ENCODE measurements around the gene STPG4. TPM values are rescaled to one million over a fixed set of nuclear protein-coding genes. Genes with fewer than 3 reads are reported as not detected.
"Not testable (repeated sequence)": the region's sequence is repeated elsewhere in the genome, so short reads cannot be mapped to it uniquely, and the experiment has no call there.

STPG4 gene
- total RNA-seq, 3 donors from 2014 or later = 0.32 TPM; not detected in 2

DNA sequence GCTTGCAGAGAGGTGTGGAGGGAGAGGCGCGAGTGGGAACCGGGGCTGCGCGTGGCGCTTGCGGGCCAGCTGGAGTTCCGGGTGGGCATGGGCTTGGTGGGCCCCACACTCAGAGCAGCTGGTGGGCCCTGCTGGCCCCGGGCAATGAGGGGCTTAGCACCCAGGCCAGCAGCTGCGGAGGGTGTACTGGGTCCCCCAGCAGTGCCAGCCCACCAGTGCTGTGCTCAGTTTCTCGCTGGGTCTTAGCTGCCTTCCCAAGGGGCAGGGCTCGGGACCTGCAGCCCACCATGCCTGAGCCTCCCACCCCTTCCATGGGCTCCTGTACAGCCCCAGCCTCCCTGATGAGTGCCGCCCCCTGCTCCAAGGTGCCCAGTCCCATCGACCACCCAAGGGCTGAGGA is 55.4 kb downstream of the STPG4 start:
- H3K27ac ChIP-seq; intact Hi-C loops (cut with DNase I; ENCODE audit: low total_unique reads); H3K9me3 ChIP-seq; H3K4me1 ChIP-seq; DNase-seq (ENCODE audit: low spot score in 2 of 2); H3K4me3 ChIP-seq; H3K27me3 ChIP-seq; H3K36me3 ChIP-seq: not testable (repeated sequence)

DNA sequence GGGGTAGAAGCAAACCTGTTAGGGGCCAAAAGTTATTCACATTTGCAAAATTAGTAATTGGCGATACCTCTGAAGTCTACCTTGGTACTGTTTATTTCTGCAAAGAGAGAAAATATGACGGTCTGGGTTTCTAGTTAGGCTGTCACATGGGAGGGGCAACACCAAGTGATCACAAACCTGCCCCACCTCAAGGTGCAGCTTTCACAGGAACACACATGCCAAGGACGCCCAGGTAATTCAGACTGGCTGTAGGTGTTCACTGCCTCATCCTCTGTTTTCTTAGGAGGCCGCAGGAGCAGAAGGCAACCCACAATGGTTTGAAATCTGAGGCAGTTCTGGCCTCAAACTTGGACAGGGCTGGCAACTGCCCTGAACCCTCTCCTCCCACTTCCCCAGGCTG is 56.2 kb downstream of the STPG4 start:
- H3K27ac ChIP-seq = no peak overlapping the region
- H3K9me3 ChIP-seq = no peaks in the 10 kb centered on the region
- H3K4me1 ChIP-seq = no peaks in the 10 kb centered on the region
- intact Hi-C loops (cut with DNase I; ENCODE audit: low total_unique reads) = no loop called here
- TF ChIP-seq POLR2A (IDR thresholded peaks at IDR 0.05) (no peak), POLR2AphosphoS5 (IDR thresholded peaks at IDR 0.05) (no peak)
- TF ChIP-seq, protein P1, sequence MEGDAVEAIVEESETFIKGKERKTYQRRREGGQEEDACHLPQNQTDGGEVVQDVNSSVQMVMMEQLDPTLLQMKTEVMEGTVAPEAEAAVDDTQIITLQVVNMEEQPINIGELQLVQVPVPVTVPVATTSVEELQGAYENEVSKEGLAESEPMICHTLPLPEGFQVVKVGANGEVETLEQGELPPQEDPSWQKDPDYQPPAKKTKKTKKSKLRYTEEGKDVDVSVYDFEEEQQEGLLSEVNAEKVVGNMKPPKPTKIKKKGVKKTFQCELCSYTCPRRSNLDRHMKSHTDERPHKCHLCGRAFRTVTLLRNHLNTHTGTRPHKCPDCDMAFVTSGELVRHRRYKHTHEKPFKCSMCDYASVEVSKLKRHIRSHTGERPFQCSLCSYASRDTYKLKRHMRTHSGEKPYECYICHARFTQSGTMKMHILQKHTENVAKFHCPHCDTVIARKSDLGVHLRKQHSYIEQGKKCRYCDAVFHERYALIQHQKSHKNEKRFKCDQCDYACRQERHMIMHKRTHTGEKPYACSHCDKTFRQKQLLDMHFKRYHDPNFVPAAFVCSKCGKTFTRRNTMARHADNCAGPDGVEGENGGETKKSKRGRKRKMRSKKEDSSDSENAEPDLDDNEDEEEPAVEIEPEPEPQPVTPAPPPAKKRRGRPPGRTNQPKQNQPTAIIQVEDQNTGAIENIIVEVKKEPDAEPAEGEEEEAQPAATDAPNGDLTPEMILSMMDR (IDR thresholded peaks at IDR 0.05) = no peak
- H3K4me3 ChIP-seq = no peak overlapping the region
- DNase-seq (ENCODE audit: low spot score in 2 of 2) = no peak
- H3K36me3 ChIP-seq = no peaks in the 10 kb centered on the region
- no peaks in the 10 kb centered on the region for H3K27me3 ChIP-seq

DNA sequence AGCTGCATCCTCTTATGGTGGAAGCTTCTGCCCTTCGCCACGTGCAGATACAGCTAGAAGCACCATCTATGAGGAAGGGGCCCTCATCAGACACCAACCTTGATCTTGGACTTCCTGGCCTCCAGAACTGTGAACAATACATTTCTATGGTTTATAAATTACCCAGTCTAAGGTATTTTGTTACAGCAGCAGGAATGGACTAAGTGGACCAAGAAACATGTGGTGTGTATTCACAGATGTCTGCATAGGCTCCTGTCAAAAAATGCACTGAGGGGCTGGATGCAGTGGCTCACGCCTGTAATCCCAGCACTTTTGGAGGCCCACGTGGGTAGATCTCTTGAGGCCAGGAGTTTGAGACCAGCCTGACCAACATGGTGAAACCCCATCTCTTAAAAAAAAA is 57.5 kb downstream of the STPG4 start:
- Histone ChIP-seq H3K36me3 (no peaks in the 10 kb centered on the region), H3K9me3 (no peaks in the 10 kb centered on the region), H3K27me3 (no peaks in the 10 kb centered on the region), H3K27ac (no peak overlapping the region), H3K4me3 (no peak overlapping the region), H3K4me1 (no peaks in the 10 kb centered on the region)
- TF ChIP-seq, protein P1 (IDR thresholded peaks at IDR 0.05) = no peak
- TF ChIP-seq POLR2AphosphoS5 (IDR thresholded peaks at IDR 0.05) (no peak), POLR2A (IDR thresholded peaks at IDR 0.05) (no peak)
- DNase-seq (ENCODE audit: low spot score in 2 of 2) = no peak
- intact Hi-C loops (cut with DNase I; ENCODE audit: low total_unique reads) = no loop called here

DNA sequence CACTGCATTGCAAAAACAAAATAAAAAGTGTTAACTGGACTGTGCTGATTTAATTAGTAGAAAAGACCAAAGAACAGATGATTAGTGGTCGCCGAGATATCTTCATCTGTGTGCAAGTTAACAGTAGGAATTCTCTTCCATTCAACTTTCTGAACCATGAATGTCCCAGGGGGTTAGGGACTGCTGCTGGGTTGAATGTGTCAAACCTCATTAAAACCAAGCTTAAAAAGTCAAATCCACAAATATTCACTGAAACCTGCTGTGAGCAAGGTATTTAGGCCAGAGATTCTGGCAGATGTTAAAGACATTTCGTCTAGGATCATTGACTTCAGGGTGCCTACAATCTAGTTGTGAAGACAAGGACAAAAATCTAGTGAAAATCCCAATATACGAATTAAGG is 58.7 kb downstream of the STPG4 start:
- H3K4me3 ChIP-seq = no peak overlapping the region
- DNase-seq (ENCODE audit: low spot score in 2 of 2) = no peak
- no peak overlapping the region for H3K27ac ChIP-seq
- H3K4me1 ChIP-seq = no peaks in the 10 kb centered on the region
- H3K27me3 ChIP-seq = no peaks in the 10 kb centered on the region
- H3K36me3 ChIP-seq = no peaks in the 10 kb centered on the region
- H3K9me3 ChIP-seq = no peaks in the 10 kb centered on the region
- intact Hi-C loops (cut with DNase I; ENCODE audit: low total_unique reads) = no loop called here
- TF ChIP-seq POLR2AphosphoS5 (IDR thresholded peaks at IDR 0.05) (no peak), POLR2A (IDR thresholded peaks at IDR 0.05) (no peak)
- TF ChIP-seq, protein P1 (IDR thresholded peaks at IDR 0.05) = no peak

DNA sequence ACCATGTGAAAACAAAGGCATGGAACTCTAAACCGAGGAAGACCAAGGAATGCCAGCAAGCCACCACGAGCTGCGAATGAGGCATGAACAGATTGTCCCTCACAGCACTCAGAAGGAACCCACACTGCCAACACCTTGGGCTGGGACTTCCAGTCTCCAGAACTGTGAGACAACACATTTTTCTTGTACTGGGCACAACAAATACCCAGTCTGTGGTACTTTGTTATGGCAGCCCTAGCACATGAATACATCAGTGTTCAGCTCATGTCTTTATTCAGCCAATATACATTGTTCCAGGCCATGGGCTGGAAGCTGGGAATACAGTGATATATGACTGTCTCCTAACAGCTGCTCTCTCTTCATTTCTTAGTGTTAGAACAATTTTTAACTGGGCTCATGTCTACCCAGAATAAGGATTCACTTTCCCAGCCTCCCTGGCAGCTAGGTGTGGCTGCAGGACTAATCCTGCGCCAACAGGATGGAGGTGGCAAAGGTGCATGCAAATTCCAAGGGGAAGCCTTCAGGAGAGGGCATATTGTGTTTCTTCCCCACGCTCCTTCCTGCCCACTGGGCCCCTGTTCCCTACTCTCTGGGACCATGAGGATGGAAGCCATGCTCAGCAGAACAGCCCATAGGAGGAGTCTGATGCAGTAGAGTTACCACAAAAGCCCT is 59.6 kb downstream of the STPG4 start:
- no peak for DNase-seq (ENCODE audit: low spot score in 2 of 2)
- TF ChIP-seq, protein P1 (IDR thresholded peaks at IDR 0.05) = no peak
- TF ChIP-seq POLR2A (IDR thresholded peaks at IDR 0.05) (no peak), POLR2AphosphoS5 (IDR thresholded peaks at IDR 0.05) (no peak)
- no peaks in the 10 kb centered on the region for H3K9me3 ChIP-seq

More for the DNA sequence above, 59.6 kb downstream of the STPG4 start:
- intact Hi-C loops (cut with DNase I; ENCODE audit: low total_unique reads) = no loop called here
- H3K27ac ChIP-seq = no peak overlapping the region
- no peaks in the 10 kb centered on the region for H3K4me1 ChIP-seq
- no peaks in the 10 kb centered on the region for H3K36me3 ChIP-seq
- no peaks in the 10 kb centered on the region for H3K27me3 ChIP-seq
- H3K4me3 ChIP-seq = no peak overlapping the region

Measured in breast epithelium (tissue), 4 donors.